Measurements from ENCODE around the gene PKIB.
"Not testable (repeated sequence)": the region's sequence is repeated elsewhere in the genome, so short reads cannot be mapped to it uniquely, and the experiment has no call there.

The PKIB gene

DNA sequence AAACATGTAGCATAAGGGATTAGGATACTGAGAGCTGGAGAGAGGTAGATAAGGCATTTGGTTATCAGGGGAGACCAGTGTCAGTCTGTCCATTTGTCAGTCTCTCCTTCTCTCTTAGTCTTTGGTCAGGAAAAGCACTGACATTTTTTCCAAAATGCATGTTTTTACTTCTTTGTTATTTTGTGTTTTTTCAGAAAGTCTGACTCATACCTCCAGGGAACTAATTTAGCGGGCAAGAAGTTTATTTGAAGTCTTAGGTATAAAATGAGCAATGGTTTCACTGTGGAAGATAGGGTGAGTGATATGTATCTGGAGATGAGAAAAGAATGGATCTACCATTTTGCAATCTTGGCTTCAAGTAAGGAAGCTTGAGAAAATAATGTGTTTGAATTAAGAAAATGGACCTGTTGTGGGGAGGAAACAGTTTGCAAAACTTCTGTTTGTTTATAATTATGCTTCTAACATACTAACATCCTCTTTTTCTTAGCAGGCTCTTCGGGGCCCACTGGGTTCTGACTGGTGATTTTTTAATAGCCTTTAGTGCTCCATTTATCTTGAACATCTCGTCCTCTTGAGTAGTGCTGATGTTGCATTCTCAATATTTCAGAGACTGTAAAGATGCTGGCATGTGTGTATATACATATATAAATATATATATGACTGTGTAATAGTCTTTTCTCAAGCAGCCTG, 102.4 kb downstream of the PKIB start:
- no peak for DNase-seq

GRCh38 chr6:122713138-122713537, 102.9 kb downstream of the PKIB start:
- DNase-seq: no peak

GRCh38 chr6:122714059-122714458, 103.9 kb downstream of the PKIB start:
- no peak for DNase-seq

- DNase-seq: no peak
These were observed 105.5 kb downstream of the PKIB start for GRCh38 chr6:122715725-122716124.

DNA sequence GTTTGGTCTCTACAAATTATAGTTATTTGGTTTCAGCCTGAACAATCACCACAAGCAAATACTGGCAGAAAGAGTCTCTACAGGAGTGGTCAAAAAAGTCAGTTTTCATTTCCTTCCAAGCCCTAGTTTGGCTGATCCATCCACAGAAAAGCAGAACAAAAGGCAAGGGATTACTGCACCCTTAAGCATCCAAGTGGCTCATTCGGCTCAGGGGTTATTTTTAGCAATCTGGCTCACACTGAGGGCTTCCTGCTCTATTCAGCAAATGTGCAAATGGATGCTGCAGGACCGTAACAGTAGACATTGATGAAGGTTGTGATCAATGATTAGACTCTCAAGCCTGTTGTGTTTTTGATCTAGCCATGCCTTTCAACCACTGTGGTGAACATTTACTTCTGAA, 107.1 kb downstream of the PKIB start:
- no peak for DNase-seq

DNA sequence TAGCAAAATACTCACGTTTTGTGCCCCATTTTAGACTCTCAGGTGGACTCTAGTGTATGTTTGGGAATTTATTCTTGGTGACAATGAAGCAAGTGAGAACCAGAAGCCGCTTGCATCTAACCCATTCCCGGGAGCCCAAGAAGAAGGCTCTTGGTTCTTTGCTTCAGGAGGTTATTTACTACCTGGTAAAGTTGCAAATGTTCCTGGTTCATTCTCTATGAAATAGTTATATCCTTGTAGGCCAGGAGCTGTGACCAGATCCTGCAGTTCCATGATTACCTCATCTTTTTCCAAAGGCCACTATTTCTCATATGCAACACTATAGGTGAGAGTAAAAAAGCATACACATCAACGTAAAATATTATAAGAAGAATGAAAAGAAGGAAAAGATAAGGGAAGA, 108.4 kb downstream of the PKIB start:
- no peak for DNase-seq

DNA sequence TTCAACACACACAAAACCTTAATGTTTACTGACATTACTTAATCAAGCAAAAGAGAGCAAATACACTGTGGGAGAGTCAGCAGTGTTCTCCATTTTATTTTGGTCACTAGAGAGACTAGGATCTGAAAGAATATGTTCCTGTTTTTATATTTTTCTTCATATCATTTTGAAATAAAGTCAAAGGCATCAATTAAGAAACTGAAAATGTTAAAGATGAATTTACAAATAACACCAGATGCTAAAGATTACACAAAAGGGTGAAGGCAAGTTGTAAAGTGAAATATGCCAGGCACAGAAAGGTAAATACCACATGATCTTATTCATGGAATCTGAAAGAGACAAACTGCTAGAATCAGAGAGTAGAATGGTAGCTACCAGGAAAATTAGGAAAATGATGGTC, 109.0 kb downstream of the PKIB start:
- no peak for DNase-seq

- DNase-seq: no peak
These were observed 112.5 kb downstream of the PKIB start for GRCh38 chr6:122722746-122723145.

DNA sequence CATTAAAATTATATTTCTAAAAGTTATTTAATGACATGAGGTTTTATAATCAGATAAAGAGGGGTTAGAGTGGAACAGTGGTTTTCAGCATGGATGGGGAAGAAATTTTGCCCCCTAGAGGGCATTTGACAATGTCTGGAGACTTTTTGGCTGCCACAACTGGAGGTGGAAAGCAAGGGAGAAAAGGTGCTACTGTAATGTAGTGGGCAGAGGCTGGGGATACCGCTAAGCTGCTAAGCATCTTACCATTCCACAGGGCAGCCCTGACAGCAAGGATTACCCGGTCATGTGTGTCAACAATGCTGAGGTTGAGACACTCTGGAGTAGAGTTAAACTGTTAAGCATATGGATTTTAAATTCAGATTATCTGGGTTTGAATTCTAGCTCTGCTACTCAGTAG, 116.4 kb downstream of the PKIB start:
- DNase-seq: no peak

DNA sequence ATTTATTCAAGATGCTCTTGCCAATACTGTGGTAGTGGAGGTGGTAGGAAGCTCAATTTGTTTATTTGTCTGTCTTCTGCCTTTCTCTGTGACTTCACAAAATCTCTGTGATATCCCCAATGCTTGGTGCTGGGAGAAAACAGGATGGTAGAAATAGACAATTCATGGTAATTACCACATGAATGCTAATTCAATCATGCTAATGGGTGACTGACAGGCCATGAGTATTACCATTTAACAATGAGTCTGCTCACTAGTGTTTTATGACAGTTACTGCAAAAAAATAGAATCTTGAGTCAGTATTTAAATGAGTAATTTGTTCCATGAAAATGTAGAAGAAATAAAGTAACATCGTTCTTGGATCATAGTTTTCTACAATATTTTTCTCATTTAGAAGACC, 117.0 kb downstream of the PKIB start:
- no peak for DNase-seq

DNA sequence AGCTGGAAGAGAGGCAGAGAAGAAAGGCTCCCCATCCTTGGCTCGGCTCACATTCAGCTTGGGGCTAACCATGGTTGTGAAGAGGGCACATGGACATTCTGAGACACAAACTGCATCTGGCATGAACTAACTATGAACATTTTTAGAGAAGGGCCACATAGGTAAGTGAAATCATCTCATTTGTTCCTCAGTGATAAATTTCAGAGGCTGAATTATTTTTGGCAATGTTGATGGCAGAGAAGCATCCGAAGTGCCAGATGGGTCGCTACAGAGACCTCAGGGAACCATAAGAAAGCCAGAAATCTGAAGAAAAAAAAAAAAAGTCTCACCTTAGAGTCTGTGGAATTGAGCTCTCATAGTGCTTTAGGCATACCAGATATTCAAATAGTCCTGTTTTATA, 120.1 kb downstream of the PKIB start:
- no peak for DNase-seq

GRCh38 chr6:122730775-122731386, 120.7 kb downstream of the PKIB start:
- no peak for DNase-seq

- DNase-seq: no peak
These were observed 123.1 kb downstream of the PKIB start for GRCh38 chr6:122733259-122733658.

- no peak for DNase-seq
These were observed 124.6 kb downstream of the PKIB start for GRCh38 chr6:122734529-122735395.

- DNase-seq: no peak
These were observed 125.4 kb downstream of the PKIB start for GRCh38 chr6:122735582-122735981.

DNA sequence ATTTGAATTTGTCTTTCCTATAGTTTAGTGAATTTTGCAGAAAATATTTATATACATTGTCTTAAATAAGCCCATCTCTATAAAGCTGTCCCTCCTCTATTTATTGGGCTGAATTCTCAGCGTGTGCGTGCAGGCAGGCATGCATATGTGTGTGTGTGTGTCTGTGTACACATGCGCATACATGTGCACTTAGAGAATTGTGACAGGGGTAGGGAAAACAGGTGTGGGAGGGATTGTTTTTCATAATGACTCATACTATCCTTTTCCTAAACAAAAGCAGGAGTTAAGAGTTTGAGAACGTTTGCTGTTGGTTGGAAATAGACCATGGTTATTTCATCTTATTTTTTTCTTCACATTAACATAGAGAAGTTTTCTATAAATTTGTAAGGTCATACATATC, 126.0 kb downstream of the PKIB start:
- no peak for DNase-seq

- no peak for DNase-seq
These were observed 126.4 kb downstream of the PKIB start for GRCh38 chr6:122736616-122737015.

DNA sequence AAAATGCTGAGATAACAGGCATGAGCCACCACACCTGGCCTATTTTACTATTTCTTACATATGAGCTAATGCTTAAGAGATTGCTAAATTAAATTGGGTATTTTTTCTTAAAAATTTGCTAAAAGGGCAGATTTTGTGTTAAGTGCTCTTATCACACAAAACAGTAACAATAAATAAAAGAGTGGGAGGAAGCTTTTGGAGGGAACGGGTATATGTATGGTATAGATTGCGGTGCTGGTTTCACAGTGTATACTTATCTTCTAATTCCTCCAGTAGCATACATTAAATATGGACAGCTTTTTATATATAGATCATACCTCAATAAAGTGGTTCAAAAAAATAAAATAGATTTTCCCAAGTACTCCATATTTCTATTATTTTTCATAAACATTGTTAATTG, 129.9 kb downstream of the PKIB start:
- no peak for DNase-seq

GRCh38 chr6:122740936-122741335, 130.7 kb downstream of the PKIB start:
- DNase-seq: no peak

GRCh38 chr6:122744247-122744646, 134.0 kb downstream of the PKIB start:
- not testable (repeated sequence) for DNase-seq

DNA sequence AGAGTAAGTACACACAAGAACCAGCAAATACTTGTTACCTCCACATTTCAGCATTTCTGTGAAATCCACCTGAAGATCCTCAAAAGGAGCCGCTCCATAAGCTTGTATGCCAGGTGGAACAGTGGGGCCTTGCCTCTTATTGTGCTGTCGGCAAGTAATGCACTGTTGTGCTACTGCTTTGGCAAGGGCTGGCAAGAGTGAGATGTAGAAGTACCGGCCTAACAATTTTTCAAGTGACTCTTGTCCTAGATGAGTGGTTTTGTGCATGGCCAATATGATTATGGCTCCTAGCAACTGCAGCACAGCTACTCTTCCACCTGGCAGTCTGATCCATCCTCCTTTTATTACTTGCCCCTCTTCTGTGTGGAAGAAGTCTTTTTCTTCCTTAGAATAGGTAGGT, 134.7 kb downstream of the PKIB start:
- DNase-seq: not testable (repeated sequence)

DNA sequence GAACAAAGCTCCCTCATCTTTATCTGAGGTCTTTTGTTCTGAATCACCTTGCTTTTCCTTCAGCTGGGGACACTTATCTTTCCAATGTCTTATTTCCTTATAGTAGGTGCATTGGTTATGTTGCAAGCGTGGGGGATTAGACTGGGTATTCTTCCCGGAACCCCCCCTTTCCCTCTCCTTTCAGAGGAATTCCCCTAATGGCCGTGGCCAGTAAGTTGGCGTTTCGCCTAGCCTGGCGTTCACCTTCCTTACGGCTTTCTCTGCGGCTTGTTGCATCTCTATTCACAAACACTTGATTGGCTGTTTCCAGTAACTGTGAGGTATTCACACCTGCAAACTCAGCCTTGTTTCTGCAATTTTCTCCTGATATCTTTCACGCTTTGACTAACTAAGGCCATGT, 136.5 kb downstream of the PKIB start:
- no peak for DNase-seq

- DNase-seq: no peak
These were observed 137.4 kb downstream of the PKIB start for GRCh38 chr6:122747573-122747972.

- DNase-seq: not testable (repeated sequence)
These were observed 138.7 kb downstream of the PKIB start for GRCh38 chr6:122748945-122749344.

Data from CD4-positive, alpha-beta T cell treated with Interleukin-6 for 4 hours (primary cell).